Measurements from ENCODE around the gene SLC23A2.
"Not testable (repeated sequence)": the region's sequence is repeated elsewhere in the genome, so short reads cannot be mapped to it uniquely, and the experiment has no call there.

Gene SLC23A2

DNA sequence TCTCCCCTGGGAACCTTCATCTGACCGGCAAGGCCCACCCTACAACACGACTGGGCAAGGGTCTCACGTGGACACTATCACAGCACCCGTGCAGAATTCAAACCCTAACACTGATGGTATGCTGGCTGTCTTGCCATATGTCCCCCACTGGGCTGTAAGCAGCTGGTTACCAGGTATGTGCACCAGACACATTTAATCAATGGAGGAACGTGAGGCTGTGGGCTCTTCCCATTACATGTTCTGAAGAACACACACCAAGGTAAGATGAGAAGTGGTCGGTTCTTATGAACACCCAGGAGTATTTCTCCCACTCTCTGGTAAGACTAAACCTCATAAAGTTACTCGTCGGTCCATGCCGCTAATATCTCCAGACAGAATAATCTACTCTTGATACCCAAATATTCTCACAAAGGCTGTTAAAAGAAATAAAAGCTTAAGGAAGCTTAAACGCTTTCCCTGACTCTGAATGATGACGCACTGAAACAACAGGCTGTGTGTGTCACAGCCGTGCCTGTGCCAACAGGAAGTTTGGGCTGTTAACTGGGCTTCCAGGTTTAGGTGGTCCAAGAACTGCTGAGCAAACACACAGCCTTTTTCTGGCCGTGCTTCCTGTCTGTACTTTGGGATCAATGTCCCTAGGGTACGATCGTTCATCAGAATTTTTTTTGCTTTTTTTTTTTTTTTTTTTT lies 75.3 kb downstream of the SLC23A2 start:
- H3K36me3 ChIP-seq, result no peaks in the 10 kb centered on the region
- no peaks in the 10 kb centered on the region for H3K9me3 ChIP-seq
- TF ChIP-seq CTCF (IDR thresholded peaks at IDR 0.05), result no peak
- H3K4me3 ChIP-seq (ENCODE audit: low read depth in 1 of 2, low read length in 1 of 2), result no peak overlapping the region
- H3K27me3 ChIP-seq, result no peaks in the 10 kb centered on the region
- H3K4me1 ChIP-seq (ENCODE audit: control insufficient read depth in 1 of 2, insufficient read depth in 1 of 2, low read depth in 1 of 2, low read length in 1 of 2), result no peaks in the 10 kb centered on the region
- no peak overlapping the region for H3K27ac ChIP-seq

GRCh38 chr20:4924446-4924845 lies 76.9 kb downstream of the SLC23A2 start:
- no peaks in the 10 kb centered on the region for H3K36me3 ChIP-seq

GRCh38 chr20:4924032-4924431 lies 77.3 kb downstream of the SLC23A2 start:
- no peaks in the 10 kb centered on the region for H3K27me3 ChIP-seq
- H3K9me3 ChIP-seq, result no peaks in the 10 kb centered on the region
- no peaks in the 10 kb centered on the region for H3K36me3 ChIP-seq
- no peak for TF ChIP-seq CTCF (IDR thresholded peaks at IDR 0.05)
- no peak overlapping the region for H3K27ac ChIP-seq
- no peaks in the 10 kb centered on the region for H3K4me1 ChIP-seq (ENCODE audit: control insufficient read depth in 1 of 2, insufficient read depth in 1 of 2, low read depth in 1 of 2, low read length in 1 of 2)
- H3K4me3 ChIP-seq (ENCODE audit: low read depth in 1 of 2, low read length in 1 of 2), result no peak overlapping the region

More at GRCh38 chr20:4924446-4924845, 76.9 kb downstream of the SLC23A2 start:
- no peaks in the 10 kb centered on the region for H3K4me1 ChIP-seq (ENCODE audit: control insufficient read depth in 1 of 2, insufficient read depth in 1 of 2, low read depth in 1 of 2, low read length in 1 of 2)
- H3K27me3 ChIP-seq, result no peaks in the 10 kb centered on the region
- no peak overlapping the region for H3K4me3 ChIP-seq (ENCODE audit: low read depth in 1 of 2, low read length in 1 of 2)
- H3K9me3 ChIP-seq, result no peaks in the 10 kb centered on the region
- no peak for TF ChIP-seq CTCF (IDR thresholded peaks at IDR 0.05)
- no peak overlapping the region for H3K27ac ChIP-seq

- no peaks in the 10 kb centered on the region for H3K27me3 ChIP-seq
- H3K27ac ChIP-seq, result no peak overlapping the region
- no peaks in the 10 kb centered on the region for H3K36me3 ChIP-seq
- no peak overlapping the region for H3K4me3 ChIP-seq (ENCODE audit: low read depth in 1 of 2, low read length in 1 of 2)
- peaks cover 0 to 6% of the 10 kb centered on the region in 2 experiments for H3K4me1 ChIP-seq (ENCODE audit: control insufficient read depth in 1 of 2, insufficient read depth in 1 of 2, low read depth in 1 of 2, low read length in 1 of 2)
- no peak for TF ChIP-seq CTCF (IDR thresholded peaks at IDR 0.05)
- H3K9me3 ChIP-seq, result no peaks in the 10 kb centered on the region
These were observed 79.1 kb downstream of the SLC23A2 start for GRCh38 chr20:4922186-4922585.

GRCh38 chr20:4921271-4921670 lies 80.0 kb downstream of the SLC23A2 start:
- not testable (repeated sequence) for H3K4me1 ChIP-seq (ENCODE audit: control insufficient read depth in 1 of 2, insufficient read depth in 1 of 2, low read depth in 1 of 2, low read length in 1 of 2); H3K27me3 ChIP-seq; H3K4me3 ChIP-seq (ENCODE audit: low read depth in 1 of 2, low read length in 1 of 2); H3K27ac ChIP-seq; H3K9me3 ChIP-seq; H3K36me3 ChIP-seq

DNA sequence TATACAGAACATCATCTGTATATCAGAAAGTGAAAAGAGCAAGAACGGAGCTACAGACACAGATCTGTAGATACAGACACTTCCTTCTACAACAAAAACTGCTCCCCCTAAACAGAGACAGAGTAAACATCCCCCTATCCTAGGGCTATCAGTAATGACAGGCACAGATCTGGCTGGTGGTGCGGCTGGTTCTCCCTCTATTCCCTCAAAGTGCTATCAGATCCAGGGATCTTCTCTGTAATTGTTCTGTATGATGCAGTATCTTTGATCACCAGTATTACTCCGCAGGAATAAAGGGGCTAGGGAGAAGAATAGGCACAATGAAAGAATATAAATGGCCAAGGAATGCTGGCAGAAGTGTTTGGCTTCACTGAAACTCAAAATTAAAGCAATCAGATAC lies 80.7 kb downstream of the SLC23A2 start:
- Histone ChIP-seq H3K4me1 (ENCODE audit: control insufficient read depth in 1 of 2, insufficient read depth in 1 of 2, low read depth in 1 of 2, low read length in 1 of 2) (peaks cover 0 to 6% of the 10 kb centered on the region in 2 experiments), H3K27me3 (no peaks in the 10 kb centered on the region), H3K27ac (no peak overlapping the region), H3K9me3 (no peaks in the 10 kb centered on the region), H3K4me3 (ENCODE audit: low read depth in 1 of 2, low read length in 1 of 2) (no peak overlapping the region), H3K36me3 (no peaks in the 10 kb centered on the region)
- no peak for TF ChIP-seq CTCF (IDR thresholded peaks at IDR 0.05)

Data from neutrophil (primary cell).